ENCODE results near the gene SLCO4A1.
"Not testable (repeated sequence)": the region's sequence is repeated elsewhere in the genome, so short reads cannot be mapped to it uniquely, and the experiment has no call there.

SLCO4A1 gene

GRCh38 chr20:62666736-62667529 is 24.6 kb downstream of the SLCO4A1 start:
- peak; percentile 82 for DNase-seq

- DNase-seq, result no peak
Observed at GRCh38 chr20:62667530-62668440, 25.5 kb downstream of the SLCO4A1 start.

DNA sequence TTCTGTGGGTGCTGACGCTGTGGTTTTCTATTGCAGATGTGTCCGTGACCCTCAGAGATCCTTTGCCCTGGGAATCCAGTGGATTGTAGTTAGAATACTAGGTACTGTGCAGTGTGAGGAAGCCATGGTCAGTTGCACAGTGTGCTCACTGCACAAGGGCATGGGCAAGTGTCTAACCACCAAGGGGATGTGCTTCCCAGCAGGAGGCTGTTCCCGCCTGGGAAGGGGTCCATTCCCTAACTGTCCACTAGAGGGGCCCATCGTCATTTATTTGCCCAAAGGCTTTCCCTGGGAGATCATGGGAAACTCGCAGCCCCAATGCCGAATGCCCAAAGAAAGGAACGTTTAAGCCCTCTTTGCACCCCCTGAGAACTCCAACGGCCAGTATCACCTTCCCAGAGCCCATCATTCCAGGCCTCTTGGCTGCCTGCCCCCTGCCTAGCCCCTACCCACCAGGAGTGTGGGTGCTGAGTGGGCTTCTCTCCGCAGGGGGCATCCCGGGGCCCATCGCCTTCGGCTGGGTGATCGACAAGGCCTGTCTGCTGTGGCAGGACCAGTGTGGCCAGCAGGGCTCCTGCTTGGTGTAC is 26.2 kb downstream of the SLCO4A1 start:
- DNase-seq, result peak; percentile 67

DNA sequence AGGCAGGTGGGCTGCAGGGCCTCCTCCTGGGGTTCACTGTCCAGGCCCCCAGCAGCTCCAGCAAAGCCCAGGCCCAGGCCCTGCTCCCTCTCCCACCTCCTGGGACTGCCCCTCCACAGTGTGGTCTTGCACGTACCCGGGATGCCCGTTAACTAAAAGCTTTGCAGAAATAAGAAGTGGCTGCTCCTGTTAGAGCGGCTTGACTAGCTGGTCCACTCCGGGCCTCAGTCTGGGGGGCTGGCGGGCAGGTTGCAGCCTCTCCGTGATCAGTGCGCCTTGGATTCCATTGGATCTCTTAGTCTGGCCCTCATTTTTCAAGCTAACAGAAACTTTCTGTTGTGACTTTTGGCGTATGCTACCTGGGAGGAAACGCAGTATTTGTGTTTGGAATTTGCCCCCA is 26.9 kb downstream of the SLCO4A1 start:
- no peak for DNase-seq

DNA sequence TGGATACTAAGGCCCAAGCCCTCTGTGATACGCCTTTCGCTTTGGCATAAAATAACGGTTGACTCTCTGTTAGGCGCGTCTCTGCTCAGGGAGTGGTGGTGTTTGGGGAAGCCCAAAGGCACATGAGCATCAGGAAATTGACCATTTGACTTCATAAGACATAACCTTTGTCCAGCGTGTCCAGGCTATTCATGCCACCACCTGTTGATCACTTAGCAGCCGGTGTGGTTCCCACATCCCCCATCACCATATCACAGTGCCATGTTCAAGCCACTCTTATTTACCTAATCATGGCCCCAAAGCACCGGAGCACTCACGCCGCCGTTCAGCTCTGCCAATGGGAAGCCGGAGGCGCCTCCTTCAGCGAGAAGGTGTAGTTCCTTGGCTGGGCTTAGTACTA is 27.9 kb downstream of the SLCO4A1 start:
- no peak for DNase-seq

GRCh38 chr20:62670998-62671397 is 28.7 kb downstream of the SLCO4A1 start:
- DNase-seq, result no peak

- DNase-seq, result peak; percentile 39
Observed at GRCh38 chr20:62671765-62672164, 29.5 kb downstream of the SLCO4A1 start.

- DNase-seq, result no peak
Observed at GRCh38 chr20:62674370-62674769, 32.1 kb downstream of the SLCO4A1 start.

GRCh38 chr20:62675156-62675876 is 33.0 kb downstream of the SLCO4A1 start:
- DNase-seq, result peak; percentile 94

GRCh38 chr20:62675877-62676260 is 33.6 kb downstream of the SLCO4A1 start:
- no peak for DNase-seq

- no peak for DNase-seq
Observed at GRCh38 chr20:62676976-62677375, 34.7 kb downstream of the SLCO4A1 start.

DNA sequence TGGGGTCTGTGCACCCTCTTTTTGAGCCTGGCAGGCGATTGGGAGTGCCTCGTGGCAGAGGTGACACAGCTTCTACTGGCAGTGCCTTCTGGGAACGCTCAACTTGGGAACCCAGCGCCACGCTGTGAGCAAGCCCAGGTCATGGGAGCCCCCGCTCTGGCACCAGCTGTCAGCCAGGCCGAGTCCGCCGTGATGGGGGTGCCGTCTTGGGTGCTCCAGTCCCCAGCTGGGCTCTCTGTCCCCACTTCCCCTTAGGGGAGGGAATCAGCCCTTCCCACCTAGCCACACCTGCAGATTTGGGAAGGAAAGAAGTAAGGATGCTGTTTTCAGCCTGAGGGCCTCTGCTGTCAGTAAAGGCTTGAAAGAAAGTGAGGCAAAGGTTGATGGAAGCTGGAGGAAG is 35.4 kb downstream of the SLCO4A1 start:
- no peak for DNase-seq

GRCh38 chr20:62678553-62678952 is 36.2 kb downstream of the SLCO4A1 start:
- peak; percentile 76 for DNase-seq

GRCh38 chr20:62679978-62680589 is 37.8 kb downstream of the SLCO4A1 start:
- no peak for DNase-seq

GRCh38 chr20:62682912-62683517 is 40.7 kb downstream of the SLCO4A1 start:
- DNase-seq, result no peak

- not testable (repeated sequence) for DNase-seq
Observed at GRCh38 chr20:62683660-62684322, 41.5 kb downstream of the SLCO4A1 start.

DNA sequence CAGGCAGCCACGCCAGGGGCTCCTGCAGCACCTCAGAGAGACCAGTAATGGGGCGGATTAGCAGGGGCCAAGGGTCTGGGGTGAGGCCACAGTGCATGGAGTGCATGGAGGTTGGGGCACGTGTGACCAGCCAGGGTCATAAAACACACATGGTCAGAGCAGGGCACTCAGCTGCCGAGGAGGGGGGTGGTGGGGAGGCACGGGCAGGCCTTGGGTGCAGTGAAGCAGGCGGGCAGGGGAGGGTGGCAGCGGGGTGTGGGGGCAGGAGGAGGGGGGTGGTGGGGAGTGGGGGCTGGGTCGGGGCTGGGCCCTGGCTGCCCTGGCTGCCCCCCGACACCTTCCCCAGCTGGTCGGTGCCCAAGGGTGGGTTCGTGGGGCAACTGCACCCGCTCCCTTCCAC is 42.7 kb downstream of the SLCO4A1 start:
- no peak for DNase-seq

- peak; percentile 88 for DNase-seq
Observed at GRCh38 chr20:62685781-62686555, 43.7 kb downstream of the SLCO4A1 start.

DNA sequence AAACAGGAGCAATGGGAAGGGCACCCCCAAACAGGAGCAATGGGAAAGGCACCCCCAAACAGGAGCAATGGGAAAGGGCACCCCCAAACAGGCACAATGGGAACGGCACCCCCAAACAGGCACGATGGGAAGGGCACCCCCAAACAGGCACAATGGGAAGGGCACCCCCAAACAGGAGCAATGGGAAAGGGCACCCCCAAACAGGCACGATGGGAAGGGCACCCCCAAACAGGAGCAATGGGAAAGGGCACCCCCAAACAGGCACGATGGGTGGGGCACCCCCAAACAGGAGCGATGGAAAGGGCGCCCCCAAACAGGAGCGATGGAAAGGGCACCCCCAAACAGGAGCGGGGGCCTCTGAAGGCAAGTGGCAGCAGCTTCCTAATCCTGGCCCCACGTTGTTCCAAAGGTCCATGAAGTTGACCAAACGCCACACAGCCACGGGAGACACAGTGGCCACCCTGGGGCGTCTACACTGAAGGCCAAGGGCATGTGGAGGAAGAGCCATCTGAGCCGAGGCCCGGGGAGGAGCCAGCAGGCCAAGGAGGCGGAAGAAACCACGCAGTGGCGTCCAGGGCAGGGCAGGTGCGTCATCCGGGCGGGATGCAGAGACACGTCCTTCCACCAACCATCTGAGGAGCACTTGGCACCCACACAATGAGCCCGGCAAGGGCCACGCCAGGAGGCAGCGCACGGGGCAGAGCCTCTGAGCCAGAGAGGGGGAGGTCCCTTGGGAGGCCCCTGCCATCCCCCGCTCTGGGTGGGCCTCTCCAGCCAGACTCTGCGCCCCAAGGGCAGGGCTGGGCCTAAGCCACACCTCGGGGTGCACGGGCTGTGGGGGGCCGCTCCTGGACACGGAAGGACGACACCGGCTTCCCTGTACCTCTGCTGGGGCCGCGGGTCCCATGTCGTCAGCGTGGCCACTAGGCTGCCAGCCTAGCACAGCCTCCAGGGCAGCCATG is 44.8 kb downstream of the SLCO4A1 start:
- no peak for DNase-seq

Measured in inflammatory macrophage treated with lipopolysaccharide for 4 hours (primary cell).